UCSD-AML1 (cell line): Measurements from ENCODE around the gene WFS1.

Source experiments
- DNase-seq: peaks from one replicate; lab custom pipeline; 2025; ENCODE audit not compliant: unreplicated experiment; lab: John Stamatoyannopoulos, UW

Gene WFS1

DNA sequence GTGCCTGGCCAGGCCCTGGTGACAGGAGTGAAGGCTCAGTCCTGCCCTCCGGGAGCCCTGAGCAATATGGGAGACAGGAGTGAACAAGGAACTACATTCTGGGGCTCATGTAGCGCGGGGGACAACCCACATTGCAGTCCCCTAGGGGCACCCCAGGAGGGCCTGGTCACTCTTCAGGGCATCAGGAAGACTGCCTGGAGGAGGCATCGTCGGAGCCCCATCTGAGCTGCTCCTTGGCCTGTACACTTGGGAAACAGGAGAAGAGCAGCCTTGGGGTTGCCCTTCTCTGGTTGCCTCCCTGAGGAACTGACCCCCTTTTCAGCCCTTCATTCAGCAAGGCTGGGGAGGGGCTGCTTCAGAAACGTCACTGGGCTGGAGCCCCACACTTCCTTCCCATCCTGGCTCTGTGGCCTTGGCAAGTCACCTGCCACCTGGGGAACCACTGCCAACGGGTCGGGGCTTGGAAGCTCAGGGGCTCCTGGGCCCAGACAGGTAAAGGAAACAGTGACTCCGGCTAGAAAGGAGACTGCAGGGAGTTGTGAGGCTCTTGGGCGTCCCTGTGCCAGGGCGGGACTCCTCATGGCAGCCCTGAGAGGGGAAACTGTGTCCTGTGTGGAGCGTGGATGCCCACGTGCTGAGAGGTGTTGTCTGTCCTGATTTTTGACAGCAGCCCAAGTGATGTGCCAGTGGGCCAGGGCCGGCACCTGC is 10.1 kb downstream of the WFS1 start:
- no peak for DNase-seq

DNA sequence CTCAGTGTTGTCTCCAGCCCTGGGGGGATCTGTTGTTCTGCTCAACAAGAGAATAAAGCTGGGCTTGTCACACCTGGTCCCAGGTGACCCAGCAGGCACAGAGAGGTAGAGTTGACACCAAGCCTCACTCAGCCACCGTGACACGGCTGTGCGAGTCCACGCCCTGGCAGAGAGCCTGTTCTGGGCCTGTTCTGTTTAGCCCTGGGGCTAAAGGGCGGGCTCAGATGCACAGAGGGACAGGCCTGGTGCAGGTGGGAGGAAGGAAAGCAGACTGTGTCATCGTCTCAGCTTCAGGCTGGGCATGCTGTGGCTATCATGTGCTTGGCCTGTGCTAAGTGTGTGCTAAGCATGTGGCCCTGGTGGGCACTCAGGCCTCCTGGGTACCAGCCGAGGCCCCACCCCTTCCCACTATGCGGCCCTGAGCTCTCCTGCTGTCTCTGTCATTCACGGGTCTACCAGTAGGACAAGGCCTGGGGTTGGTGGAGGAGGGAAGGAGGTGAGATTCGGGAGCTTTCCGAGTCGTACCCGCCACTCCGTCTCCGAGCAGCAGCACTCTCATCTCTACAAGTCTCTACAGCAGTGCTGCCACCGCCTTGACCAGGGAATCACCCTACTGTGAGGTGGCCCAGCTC is 10.8 kb downstream of the WFS1 start:
- no peak for DNase-seq

DNA sequence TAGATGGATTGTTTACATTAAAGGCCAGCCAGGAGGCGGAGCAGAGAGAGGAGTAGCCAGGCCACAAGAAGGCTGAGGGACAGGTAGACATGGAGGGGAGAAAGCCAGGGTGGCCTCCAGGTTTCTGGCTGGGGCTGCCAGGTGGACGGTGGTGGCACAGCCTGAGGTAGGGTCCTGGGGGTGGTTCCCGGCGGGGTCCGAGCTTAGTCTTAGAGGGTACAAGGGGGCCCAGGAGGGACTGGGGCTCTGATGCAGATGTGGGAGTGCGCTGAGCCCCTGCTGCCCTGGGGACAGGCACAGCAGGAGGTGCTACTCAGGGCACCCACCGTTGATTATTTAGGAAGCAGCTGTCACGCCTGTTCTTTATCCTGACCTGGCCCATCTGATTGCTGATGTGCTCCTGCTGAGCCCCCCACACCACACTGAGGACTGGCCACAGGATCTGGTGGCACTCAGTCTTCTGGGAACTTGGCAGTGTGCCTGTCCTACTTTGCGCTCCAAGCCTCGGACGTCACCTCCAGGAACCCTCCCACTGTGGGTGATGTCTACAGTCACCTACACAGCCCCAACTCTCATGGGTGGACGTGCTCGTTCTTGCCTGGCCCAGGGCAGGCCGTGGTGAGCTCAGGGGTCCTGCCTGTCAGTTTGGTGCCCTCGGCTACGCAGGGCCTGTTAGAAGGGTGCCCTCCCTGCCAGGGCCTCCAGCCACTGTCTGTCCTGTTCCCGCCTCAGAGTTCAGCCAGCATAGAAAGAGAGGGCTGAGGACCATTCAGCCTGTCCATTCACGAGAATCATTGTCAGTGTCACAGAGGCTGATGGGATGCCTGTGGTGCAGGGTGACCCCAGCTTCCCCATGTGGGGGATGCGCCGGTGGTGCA is 12.0 kb downstream of the WFS1 start:
- DNase-seq = no peak

- DNase-seq = no peak
These were observed 12.7 kb downstream of the WFS1 start for GRCh38 chr4:6282314-6282771.

GRCh38 chr4:6283282-6283681 is 13.6 kb downstream of the WFS1 start:
- no peak for DNase-seq

- no peak for DNase-seq
These were observed 17.6 kb downstream of the WFS1 start for GRCh38 chr4:6287017-6287788.

DNA sequence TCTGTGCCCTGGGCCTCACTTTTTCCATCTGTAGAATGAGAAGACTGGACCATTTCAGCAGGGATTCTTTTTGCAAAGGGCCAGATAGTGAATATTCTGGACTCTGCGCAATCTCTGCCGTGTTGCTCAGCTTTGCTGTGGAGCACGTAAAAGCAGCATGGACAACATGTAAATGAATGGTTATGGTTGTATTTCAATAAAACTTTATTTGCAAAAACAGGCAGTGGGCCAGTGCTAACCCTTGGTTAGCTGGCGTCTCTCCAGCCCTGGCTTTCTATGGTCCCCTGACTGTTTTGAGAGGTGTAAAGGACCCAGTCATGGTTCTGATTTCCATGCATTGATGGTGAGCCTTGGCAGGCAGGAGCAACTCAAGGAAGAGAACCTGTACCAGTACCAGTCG is 18.7 kb downstream of the WFS1 start:
- DNase-seq = no peak

DNA sequence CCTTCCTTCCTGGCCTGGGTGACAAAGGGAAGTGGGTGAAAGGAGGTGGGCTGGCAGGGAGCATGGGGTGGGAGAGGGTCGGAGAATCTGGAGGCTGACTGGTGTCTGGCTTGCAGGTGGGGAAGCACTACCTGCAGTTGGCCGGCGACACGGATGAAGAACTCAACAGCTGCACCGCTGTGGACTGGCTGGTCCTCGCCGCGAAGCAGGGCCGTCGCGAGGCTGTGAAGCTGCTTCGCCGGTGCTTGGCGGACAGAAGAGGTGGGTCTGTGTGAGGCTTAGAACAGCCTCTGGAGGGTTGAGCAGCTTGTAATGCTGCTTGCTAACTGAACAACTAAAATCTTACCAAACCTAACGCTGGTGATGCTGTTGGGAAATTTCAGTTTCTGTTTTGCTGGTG is 19.2 kb downstream of the WFS1 start:
- DNase-seq = no peak

DNA sequence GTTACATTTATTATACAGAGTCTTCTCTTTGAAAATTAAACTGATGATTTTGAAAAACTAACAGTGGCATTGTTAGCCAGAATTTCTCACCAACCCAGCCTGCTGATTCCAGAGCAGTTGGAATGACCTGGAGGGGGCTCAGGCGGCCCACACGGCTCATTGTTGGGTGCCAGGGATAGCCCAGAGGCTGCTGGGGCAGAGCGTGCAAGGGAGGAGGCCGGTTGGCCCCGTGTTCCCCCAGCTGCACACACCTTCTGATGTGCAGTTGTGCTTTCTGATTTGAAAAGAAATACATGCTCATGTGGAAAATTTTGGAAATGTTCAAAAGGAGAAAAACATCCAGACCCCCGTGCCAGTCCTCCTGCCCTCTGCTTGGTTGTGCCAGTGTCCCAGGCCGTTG is 20.6 kb downstream of the WFS1 start:
- DNase-seq = no peak

GRCh38 chr4:6290769-6291547 is 21.3 kb downstream of the WFS1 start:
- DNase-seq = no peak

GRCh38 chr4:6291784-6292297 is 22.2 kb downstream of the WFS1 start:
- DNase-seq = no peak

DNA sequence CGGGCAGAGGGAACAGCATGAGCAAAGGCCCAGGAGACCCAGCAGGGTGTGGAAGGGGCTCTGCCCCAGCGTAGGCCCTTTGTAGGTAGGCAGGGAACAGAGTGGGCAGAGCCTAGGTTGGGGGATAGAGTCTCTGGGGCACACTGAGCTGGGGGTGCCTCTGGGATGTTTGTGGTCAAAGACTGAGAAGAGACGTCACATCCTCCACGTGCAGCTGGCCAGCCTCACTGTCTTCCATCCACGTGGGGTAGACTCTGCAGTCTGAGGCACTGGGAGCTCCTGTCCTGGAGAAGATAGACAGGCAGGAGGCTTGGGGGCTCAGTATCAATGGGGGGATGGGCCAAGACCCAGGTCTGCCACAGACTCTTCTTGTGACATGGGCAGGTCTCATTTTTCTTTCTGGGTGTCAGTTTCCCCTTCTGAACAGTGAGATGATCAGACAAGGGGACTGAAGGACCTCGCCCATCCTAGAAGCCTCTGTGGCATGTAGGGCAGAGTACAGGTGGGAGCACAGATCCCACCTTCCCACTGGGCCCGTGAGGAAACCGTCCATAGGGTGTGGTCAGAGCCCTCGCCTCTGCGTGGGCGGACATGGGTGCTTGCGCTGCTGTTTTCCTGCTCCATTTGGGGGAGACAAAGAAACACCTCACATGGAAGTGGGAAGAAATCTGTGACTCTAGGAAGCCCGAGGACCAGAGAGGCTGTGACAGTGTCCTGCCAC is 22.9 kb downstream of the WFS1 start:
- no peak for DNase-seq

DNA sequence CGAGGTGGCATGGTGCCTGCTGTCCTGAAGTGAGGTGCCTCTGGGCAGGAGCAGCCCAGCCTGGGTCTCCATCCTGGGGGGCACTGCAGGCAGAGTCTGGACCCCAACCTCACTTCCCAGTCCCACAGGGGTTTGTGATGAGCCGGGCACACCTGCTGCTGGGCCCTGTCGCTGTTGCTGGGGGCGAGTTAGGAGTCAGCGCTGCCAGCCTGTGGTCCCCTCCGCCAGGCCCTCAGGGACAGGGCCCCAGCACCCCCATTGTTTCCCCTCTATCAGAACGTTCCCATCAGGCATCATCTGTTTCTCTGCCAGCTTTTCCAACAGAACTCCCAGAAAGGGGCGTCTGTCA is 23.4 kb downstream of the WFS1 start:
- no peak for DNase-seq

DNA sequence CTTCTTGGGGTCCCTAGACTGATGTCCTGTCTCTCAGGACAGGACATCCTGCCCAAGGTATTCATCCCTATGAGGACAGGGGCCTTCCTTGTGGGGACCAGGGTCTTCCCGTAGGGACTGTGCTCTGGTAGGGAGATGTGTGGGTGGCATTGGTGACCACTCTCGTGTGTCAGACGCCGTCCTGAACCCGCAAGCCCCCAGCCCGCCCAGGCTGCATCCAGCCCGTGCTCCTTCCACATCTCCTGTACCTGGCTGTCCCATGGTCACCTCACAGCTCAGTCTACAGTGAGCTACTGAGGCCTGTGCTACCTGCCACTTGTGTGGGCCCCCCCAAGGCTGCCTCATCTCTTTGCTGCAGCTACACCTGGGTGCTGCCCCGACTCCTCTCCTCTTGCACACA is 24.0 kb downstream of the WFS1 start:
- DNase-seq = no peak

- no peak for DNase-seq
These were observed 25.2 kb downstream of the WFS1 start for GRCh38 chr4:6294705-6295421.

DNA sequence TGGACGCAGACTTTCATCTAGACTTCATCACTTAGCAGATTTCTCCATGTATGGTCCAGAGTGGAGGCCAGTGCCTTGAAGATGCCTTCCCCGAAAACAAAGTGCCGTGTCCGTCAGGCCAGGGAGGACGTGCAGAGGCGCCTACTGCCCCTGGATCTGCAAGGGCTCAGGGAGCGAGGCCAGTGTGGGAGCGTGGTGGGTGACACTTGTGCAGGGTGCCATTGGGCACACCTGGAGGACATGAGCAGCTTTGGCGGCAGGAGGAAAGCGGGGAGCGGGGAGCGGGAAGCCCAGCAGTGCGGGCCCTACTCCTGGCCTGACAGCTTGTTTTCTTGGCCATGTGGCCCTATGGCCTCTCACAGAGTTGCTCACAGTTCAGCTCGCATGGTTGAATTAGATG is 25.8 kb downstream of the WFS1 start:
- no peak for DNase-seq

DNA sequence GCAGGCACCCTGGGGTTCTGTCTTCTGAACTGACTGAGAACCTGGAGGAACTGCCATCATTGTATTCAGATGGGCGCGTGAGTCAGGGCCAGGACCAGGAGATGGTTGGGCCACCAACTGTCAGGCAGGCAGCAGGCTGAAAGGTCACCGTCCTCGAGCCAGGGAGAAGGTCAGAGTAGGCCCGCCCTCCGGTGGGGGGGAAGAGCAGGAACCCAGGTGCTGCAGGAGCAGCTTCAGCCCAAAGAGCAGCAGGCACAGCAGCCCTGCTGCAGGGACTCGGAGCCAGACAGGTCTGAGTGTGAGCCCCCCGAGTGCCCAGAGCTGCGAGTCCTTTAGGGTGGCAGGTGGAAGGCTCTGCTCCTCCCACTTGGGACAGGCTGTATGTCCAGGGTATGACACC is 26.4 kb downstream of the WFS1 start:
- no peak for DNase-seq

DNA sequence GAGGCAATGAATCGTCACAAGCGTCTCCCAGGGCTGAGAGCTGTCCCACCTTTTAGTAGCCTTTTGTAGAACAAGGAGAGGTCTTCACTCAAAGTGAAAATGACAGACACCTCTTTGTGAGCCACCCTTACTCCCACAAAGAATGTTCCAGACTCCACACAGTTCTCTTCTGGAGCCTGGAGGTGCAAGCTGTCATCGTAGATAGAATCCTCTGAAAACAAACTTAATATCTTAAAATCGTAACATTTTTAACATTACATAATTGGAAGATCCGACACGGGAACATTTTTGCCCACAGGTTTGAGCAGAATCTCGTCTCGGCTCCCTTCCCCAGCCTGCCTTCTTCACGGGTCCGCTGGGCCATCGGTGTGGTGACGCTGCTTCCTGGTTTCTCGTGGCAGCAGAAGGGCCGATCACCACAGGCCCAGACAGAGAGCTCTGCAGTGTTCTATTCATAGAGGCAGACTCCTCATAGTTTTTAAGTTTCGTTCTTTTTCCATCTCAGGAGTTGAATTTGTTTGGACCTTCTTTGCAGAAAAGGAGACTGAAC is 27.7 kb downstream of the WFS1 start:
- no peak for DNase-seq

DNA sequence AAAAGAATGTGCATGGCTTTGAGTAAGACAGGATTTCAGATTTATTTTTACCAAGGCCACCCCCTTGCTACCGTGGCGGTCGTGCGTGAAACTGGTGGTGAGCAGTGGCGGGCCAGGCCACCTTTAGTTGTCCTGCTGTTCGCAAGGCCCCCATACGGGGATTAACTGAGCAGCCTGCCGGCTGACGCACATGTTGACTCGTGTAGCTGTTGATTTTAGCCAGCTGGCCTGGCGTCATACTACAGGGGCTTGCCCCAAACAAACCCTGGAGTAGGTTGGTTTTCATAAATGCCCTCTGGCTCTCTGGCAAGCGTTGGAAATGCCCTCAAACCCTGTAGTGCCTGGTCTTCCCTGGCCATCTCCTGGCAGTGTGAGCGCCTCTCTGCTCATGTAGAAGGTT is 28.4 kb downstream of the WFS1 start:
- no peak for DNase-seq
